ENCODE results near the gene PRKG1. TPM values are rescaled to one million over a fixed set of nuclear protein-coding genes. Genes with fewer than 3 reads are reported as not detected.

The PRKG1 gene
- polyA plus RNA-seq, 1 donor (not counting 4 experiments of a cell fraction or from before 2014, with no cell fraction given) = 0.24 TPM

GRCh38 chr10:51421853-51422252 lies 347.6 kb downstream of the PRKG1 start:
- Histone ChIP-seq H3K4me2 (ENCODE audit: control insufficient read depth, extremely low read depth, insufficient read depth, low read depth, low read length) (no peak overlapping the region), H3K9me3 (ENCODE audit: control insufficient read depth, low read depth, low read length) (no peaks in the 10 kb centered on the region), H4K20me1 (ENCODE audit: control insufficient read depth, extremely low read depth, insufficient read depth, low read length) (no peaks in the 10 kb centered on the region), H3K27ac (ENCODE audit: control insufficient read depth, insufficient read depth, low read length) (no peak overlapping the region), H3K9ac (ENCODE audit: control insufficient read depth, extremely low read depth, insufficient read depth, low read length) (no peak overlapping the region), H2AFZ (ENCODE audit: control insufficient read depth, low read length) (no peak overlapping the region), H3K79me2 (ENCODE audit: control insufficient read depth, insufficient read depth, low read length) (no peaks in the 10 kb centered on the region), H3K36me3 (ENCODE audit: control insufficient read depth in 2 of 2, extremely low read depth in 1 of 2, insufficient read depth in 2 of 2, low read length in 2 of 2) (no peaks in the 10 kb centered on the region), H3K4me3 (ENCODE audit: control insufficient read depth in 2 of 3, extremely low read depth in 1 of 3, insufficient read depth in 2 of 3, low read depth in 1 of 3, low read length in 3 of 3) (no peak overlapping the region), H3K9me1 (ENCODE audit: control insufficient read depth, extremely low read depth, insufficient read depth, low read length) (no peaks in the 10 kb centered on the region), H3K4me1 (ENCODE audit: control insufficient read depth, extremely low read depth, insufficient read depth, low read length) (no peaks in the 10 kb centered on the region), H3K27me3 (ENCODE audit: control insufficient read depth, extremely low read depth, insufficient read depth, low read length) (no peaks in the 10 kb centered on the region)
- FAIRE-seq = no peak
- TF ChIP-seq EZH2 (IDR thresholded peaks at IDR 0.05; ENCODE audit: low read length) (no peak), CTCF (optimal IDR thresholded peaks at IDR 0.05 in 1 of 3, IDR thresholded peaks at IDR 0.05 in 1 of 3, conservative IDR thresholded peaks at IDR 0.05 in 1 of 3; ENCODE audit: extremely low read depth in 1 of 3, insufficient read depth in 2 of 3, low read length in 3 of 3) (no peak)
- DNase-seq (ENCODE audit: low read depth, low spot score) = no peak
- dilution Hi-C loops (cut with MboI; ENCODE audit: extremely low pct_ligation_motif_present, low sequenced_read_pairs) = no loop called here

GRCh38 chr10:51422311-51423120 lies 348.2 kb downstream of the PRKG1 start:
- no peak overlapping the region for H3K9ac ChIP-seq (ENCODE audit: control insufficient read depth, extremely low read depth, insufficient read depth, low read length)
- dilution Hi-C loops (cut with MboI; ENCODE audit: extremely low pct_ligation_motif_present, low sequenced_read_pairs) = no loop called here
- H3K36me3 ChIP-seq (ENCODE audit: control insufficient read depth in 2 of 2, extremely low read depth in 1 of 2, insufficient read depth in 2 of 2, low read length in 2 of 2) = no peaks in the 10 kb centered on the region
- H3K4me1 ChIP-seq (ENCODE audit: control insufficient read depth, extremely low read depth, insufficient read depth, low read length) = no peaks in the 10 kb centered on the region
- TF ChIP-seq EZH2 (IDR thresholded peaks at IDR 0.05; ENCODE audit: low read length) = no peak
- TF ChIP-seq CTCF (optimal IDR thresholded peaks at IDR 0.05 in 1 of 3, IDR thresholded peaks at IDR 0.05 in 1 of 3, conservative IDR thresholded peaks at IDR 0.05 in 1 of 3; ENCODE audit: extremely low read depth in 1 of 3, insufficient read depth in 2 of 3, low read length in 3 of 3) = peak; percentile 68 to 75 (median 68)
- no peaks in the 10 kb centered on the region for H4K20me1 ChIP-seq (ENCODE audit: control insufficient read depth, extremely low read depth, insufficient read depth, low read length)
- no peak overlapping the region for H3K4me2 ChIP-seq (ENCODE audit: control insufficient read depth, extremely low read depth, insufficient read depth, low read depth, low read length)
- H3K27ac ChIP-seq (ENCODE audit: control insufficient read depth, insufficient read depth, low read length) = no peak overlapping the region
- DNase-seq (ENCODE audit: low read depth, low spot score) = no peak
- no peaks in the 10 kb centered on the region for H3K9me1 ChIP-seq (ENCODE audit: control insufficient read depth, extremely low read depth, insufficient read depth, low read length)
- no peaks in the 10 kb centered on the region for H3K27me3 ChIP-seq (ENCODE audit: control insufficient read depth, extremely low read depth, insufficient read depth, low read length)
- H3K9me3 ChIP-seq (ENCODE audit: control insufficient read depth, low read depth, low read length) = no peaks in the 10 kb centered on the region
- H3K4me3 ChIP-seq (ENCODE audit: control insufficient read depth in 2 of 3, extremely low read depth in 1 of 3, insufficient read depth in 2 of 3, low read depth in 1 of 3, low read length in 3 of 3) = no peak overlapping the region
- peak; percentile 55 for FAIRE-seq
- no peaks in the 10 kb centered on the region for H3K79me2 ChIP-seq (ENCODE audit: control insufficient read depth, insufficient read depth, low read length)
- H2AFZ ChIP-seq (ENCODE audit: control insufficient read depth, low read length) = no peak overlapping the region

All from keratinocyte (primary cell).